ENCODE measurements around the gene ULK4.
"Not testable (repeated sequence)": the region's sequence is repeated elsewhere in the genome, so short reads cannot be mapped to it uniquely, and the experiment has no call there.

Gene ULK4

GRCh38 chr3:41419809-41420208, 542.1 kb downstream of the ULK4 start:
- no peak for FAIRE-seq

GRCh38 chr3:41418961-41419691, 542.8 kb downstream of the ULK4 start:
- no peak for FAIRE-seq

GRCh38 chr3:41417574-41417973, 544.3 kb downstream of the ULK4 start:
- no peak for FAIRE-seq

- no peak for FAIRE-seq
These were observed 550.8 kb downstream of the ULK4 start for GRCh38 chr3:41411065-41411464.

- FAIRE-seq: no peak
These were observed 556.4 kb downstream of the ULK4 start for GRCh38 chr3:41405466-41405865.

- no peak for FAIRE-seq
These were observed 557.3 kb downstream of the ULK4 start for GRCh38 chr3:41404582-41404981.

- no peak for FAIRE-seq
These were observed 567.0 kb downstream of the ULK4 start for GRCh38 chr3:41394896-41395295.

GRCh38 chr3:41370765-41371535, 591.0 kb downstream of the ULK4 start:
- FAIRE-seq: not testable (repeated sequence)

- no peak for FAIRE-seq
These were observed 591.6 kb downstream of the ULK4 start for GRCh38 chr3:41370307-41370706.

- no peak for FAIRE-seq
These were observed 592.1 kb downstream of the ULK4 start for GRCh38 chr3:41369838-41370237.

- FAIRE-seq: no peak
These were observed 595.9 kb downstream of the ULK4 start for GRCh38 chr3:41365973-41366372.

- no peak for FAIRE-seq
These were observed 597.2 kb downstream of the ULK4 start for GRCh38 chr3:41364736-41365135.

- no peak for FAIRE-seq
These were observed 597.9 kb downstream of the ULK4 start for GRCh38 chr3:41363830-41364523.

GRCh38 chr3:41362638-41363559, 599.0 kb downstream of the ULK4 start:
- FAIRE-seq: no peak

GRCh38 chr3:41357271-41357670, 604.6 kb downstream of the ULK4 start:
- no peak for FAIRE-seq

- FAIRE-seq: no peak
These were observed 605.1 kb downstream of the ULK4 start for GRCh38 chr3:41356775-41357174.

- FAIRE-seq: no peak
These were observed 609.4 kb downstream of the ULK4 start for GRCh38 chr3:41352510-41352909.

- FAIRE-seq: no peak
These were observed 611.5 kb downstream of the ULK4 start for GRCh38 chr3:41350441-41350840.

- no peak for FAIRE-seq
These were observed 613.5 kb downstream of the ULK4 start for GRCh38 chr3:41348401-41348800.

GRCh38 chr3:41346698-41347270, 615.1 kb downstream of the ULK4 start:
- FAIRE-seq: no peak

GRCh38 chr3:41345788-41346187, 616.1 kb downstream of the ULK4 start:
- FAIRE-seq: no peak

- FAIRE-seq: no peak
These were observed 622.1 kb downstream of the ULK4 start for GRCh38 chr3:41339758-41340157.
